Stimulated activated CD4-positive, alpha-beta T cell treated with anti-CD3 and anti-CD28 coated beads, TNF-alpha, amount 100 ng/mL, for 24 hours (primary cell): ENCODE measurements around the gene SIGLEC5.

Source experiments
- DNase-seq, 3 experiments: peaks; one replicate each; pipeline ENCODE4 v3.0.0-alpha.2; 2020; ENCODE audit warnings: low read depth in 3 of 3

Gene SIGLEC5

GRCh38 chr19:51627491-51628138 lies 2.6 kb downstream of the SIGLEC5 start:
- DNase-seq: no peak

DNA sequence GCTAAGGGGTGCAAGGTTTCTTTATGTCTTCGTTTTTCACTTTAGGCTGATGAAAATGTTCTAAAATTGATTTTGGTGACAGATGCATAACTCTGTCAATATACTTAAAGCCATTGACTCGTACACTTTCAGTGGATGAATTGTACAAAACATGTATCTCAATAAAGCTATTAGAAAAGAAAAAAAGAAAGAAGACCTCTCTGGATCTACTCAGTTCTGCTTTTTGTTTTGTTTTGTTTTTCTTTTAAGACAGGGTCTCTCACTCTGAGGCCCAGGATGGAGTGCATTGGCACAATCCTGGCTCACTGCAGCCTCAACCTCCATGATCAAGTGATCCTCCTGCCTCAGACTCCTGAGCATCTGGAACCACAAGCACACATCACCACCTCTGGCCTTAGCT lies 3.5 kb downstream of the SIGLEC5 start:
- no peak for DNase-seq

GRCh38 chr19:51621178-51621577 lies 9.0 kb downstream of the SIGLEC5 start:
- DNase-seq: no peak

DNA sequence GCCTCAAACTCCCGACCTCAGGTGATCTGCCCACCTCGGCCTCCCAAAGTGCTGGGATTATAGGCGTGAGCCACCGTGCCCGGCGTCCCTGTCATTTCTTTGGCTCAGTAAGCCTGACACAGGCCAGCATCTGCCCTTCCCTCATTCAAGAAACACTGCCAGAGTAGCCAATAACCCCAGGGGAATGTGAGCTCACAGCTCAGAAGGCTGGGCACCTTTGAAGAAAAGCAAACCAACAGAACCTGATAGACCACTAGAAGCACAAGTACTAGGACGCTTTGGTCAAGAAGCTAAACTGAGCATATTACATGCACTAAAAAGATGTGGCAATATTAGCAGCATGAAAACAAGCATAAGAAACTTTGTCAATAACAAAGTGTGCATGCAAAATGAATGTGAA lies 14.2 kb downstream of the SIGLEC5 start:
- DNase-seq: no peak

GRCh38 chr19:51614789-51615188 lies 15.4 kb downstream of the SIGLEC5 start:
- no peak for DNase-seq

DNA sequence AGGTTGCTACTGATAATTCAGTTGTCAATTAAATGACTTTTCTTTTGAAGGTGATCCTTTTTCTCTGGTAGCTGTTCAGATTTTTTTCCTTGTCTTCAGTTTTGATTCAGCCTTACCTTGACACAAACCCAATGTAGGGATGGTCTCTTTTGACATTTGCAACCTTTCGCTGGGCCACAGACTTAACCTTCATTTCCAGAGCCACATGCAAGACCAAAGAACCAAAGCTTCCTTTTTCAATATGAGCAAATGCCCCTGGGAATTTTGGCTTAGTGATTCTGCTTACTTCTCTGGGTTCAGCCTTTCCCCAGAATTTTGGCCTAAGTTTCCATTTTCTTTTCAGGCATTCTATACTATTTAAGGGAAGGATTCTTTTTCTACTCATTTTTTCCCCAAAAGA lies 19.6 kb downstream of the SIGLEC5 start:
- no peak for DNase-seq

DNA sequence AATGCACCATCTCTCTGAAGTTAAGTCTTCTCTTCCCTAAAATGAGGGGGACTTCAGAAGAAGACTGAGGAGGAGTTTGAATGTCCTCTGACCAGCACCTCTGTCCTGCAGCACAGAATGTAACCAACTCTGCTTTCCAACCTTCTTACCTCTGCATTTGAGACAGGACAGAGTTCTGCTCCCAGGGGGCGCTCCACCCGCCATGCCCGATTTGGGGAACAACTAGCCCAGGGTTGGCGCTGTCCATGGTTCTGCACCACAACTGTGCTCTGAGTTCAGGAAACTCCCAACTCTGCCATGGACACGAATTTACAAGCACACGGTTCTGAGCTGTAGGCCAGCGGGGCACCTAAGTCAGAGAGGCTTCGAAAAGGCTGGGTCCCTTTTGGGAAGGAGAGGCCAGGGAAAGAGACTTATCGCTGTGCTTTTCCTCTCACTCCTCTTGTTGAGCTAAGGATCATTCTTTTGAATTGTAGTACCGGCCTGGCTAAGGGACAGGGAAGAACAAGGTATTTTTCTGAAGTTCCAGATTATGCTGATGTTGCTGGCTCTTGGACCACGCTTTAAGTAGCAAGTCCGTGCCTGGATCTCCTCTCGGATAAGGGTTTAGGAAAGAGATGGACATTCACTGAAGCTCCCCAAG lies 22.2 kb downstream of the SIGLEC5 start:
- peak; percentile 11 to 70 (median 27) for DNase-seq

GRCh38 chr19:51607077-51607476 lies 23.1 kb downstream of the SIGLEC5 start:
- peak in 1 of 3 experiments; percentile 47 for DNase-seq

GRCh38 chr19:51602189-51602854 lies 27.9 kb downstream of the SIGLEC5 start:
- DNase-seq: no peak

DNA sequence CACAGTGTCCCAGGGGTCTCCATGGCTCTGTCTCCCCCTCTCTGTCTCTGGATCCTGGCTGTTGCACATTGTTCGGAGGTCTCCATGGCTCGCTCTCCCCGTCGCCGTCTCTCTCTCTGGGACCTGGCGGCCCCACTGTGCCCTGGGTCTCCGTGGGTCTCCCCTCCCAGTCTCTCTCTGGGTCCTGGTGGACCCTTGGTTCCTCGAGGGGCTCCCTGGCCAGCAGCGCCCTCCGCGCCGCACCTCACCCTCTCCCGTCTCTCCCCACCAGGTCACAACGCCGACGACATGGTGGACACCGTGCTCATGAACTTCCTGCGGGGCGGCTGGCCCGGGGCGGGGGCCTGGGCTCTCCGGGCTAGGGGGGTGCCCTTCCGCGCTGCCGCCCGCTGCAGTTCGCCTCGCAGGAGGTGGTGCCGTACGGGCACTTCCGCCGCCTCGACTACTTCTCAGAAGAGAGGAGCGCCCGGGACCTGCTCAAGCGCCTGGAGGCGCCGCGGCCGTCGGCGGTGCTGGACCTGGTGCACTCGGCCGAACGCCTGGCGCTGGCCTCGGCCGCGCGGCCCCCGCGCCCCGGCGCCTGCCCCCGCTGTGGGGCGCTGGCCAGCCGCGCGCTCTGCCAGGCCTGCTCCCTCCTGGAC lies 29.1 kb downstream of the SIGLEC5 start:
- no peak for DNase-seq

DNA sequence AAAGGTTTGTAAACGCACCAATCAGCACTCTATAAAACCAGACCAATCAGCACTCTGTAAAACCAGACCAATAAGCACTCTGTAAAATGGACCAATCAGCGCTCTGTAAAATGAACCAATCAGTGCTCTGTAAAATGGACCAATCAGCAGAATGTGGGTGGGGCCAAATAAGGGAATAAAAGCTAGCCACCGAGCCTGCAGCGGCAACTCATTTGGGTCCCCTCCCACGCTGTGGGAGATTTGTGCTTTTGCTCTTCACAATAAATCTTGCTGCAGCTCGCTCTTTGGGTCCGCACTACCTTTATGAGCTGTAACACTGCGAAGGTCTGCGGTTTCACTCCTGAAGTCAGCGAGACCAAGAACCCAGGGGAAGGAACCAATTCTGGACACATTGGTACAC lies 31.1 kb downstream of the SIGLEC5 start:
- no peak for DNase-seq

- no peak for DNase-seq
Measured at GRCh38 chr19:51598159-51598915, 31.9 kb downstream of the SIGLEC5 start.

- DNase-seq: no peak
Measured at GRCh38 chr19:51595190-51596175, 34.7 kb downstream of the SIGLEC5 start.

- DNase-seq: no peak
Measured at GRCh38 chr19:51594774-51595109, 35.5 kb downstream of the SIGLEC5 start.

GRCh38 chr19:51593969-51594773 lies 36.0 kb downstream of the SIGLEC5 start:
- DNase-seq: peak; percentile 92 to 96 (median 95)

DNA sequence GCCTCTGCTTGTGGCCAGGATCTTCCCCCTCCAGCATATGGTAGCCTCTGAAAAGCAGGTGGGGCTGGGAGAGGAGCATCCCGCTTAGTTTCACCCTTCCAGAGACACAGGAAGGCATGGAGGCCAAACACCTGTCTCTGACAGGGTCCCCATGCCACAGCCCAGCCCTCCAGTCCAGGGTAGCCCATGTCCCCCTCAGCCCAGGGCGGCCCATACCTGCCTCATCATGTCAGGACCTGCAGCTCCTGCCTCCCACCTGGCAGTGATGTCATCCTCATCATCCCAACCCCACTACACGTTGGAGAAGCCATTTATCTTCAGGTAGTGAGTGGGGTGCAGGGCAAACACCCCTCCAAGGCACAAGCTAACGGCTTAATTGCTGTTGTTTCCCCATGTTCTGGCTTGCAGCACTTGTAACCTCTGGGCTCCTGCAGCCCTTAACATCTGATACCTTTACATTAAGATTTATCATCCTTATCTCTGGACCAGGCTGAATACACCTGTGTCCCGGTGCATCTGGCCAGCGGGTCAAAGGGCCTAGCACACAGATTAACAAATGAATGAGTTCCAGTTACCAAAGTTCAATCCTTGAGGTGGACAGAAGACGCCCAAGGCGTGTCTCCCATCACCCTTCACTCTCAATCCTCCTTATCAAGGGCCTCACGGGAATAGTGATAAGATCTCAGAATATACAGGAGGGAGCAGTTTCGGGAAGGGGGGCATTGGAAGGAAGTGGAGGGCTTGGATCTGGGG lies 36.9 kb downstream of the SIGLEC5 start:
- DNase-seq: no peak

GRCh38 chr19:51592521-51592920 lies 37.7 kb downstream of the SIGLEC5 start:
- DNase-seq: no peak

GRCh38 chr19:51590441-51590840 lies 39.8 kb downstream of the SIGLEC5 start:
- no peak for DNase-seq

- no peak for DNase-seq
Measured at GRCh38 chr19:51589511-51589910, 40.7 kb downstream of the SIGLEC5 start.
